Liver (tissue), 9 donors: ENCODE measurements around the gene FKBP5. TPM values are rescaled to one million over a fixed set of nuclear protein-coding genes. Genes with fewer than 3 reads are reported as not detected.

Experiments
- DNase-seq: peaks from one replicate; pipeline ENCODE4 v3.0.0-alpha.2; 2017; ENCODE audit warnings: low spot score
- H3K27ac ChIP-seq, 2 donors: one replicate each; pipeline ENCODE4 v1.7.0; 2013; ENCODE audit warnings: inconsistent platforms in 2 of 2, low read length in 2 of 2, control low read depth in 1 of 2, low read depth in 1 of 2, mild to moderate bottlenecking in 1 of 2
- H3K27me3 ChIP-seq, 4 donors: one replicate each; pipeline versions ENCODE4 v1.6.1 to v1.7.0; 2013; ENCODE audit warnings: low read length in 3 of 4, inconsistent platforms in 1 of 4, mild to moderate bottlenecking in 1 of 4, moderate library complexity in 1 of 4; ENCODE audit not compliant: control insufficient read depth in 4 of 4, insufficient read depth in 4 of 4
- H3K36me3 ChIP-seq, 4 donors: one replicate each; pipeline versions ENCODE4 v1.6.1 to v1.7.0; 2013; ENCODE audit warnings: low read length in 3 of 4, mild to moderate bottlenecking in 3 of 4, low read depth in 1 of 4, moderate library complexity in 1 of 4; ENCODE audit not compliant: control insufficient read depth in 4 of 4, insufficient read depth in 3 of 4
- H3K4me1 ChIP-seq, 4 donors: one replicate each; pipeline versions ENCODE4 v1.6.1 to v1.7.0; 2013; ENCODE audit warnings: low read length in 3 of 4, mild to moderate bottlenecking in 3 of 4, moderate library complexity in 1 of 4; ENCODE audit not compliant: control insufficient read depth in 4 of 4, insufficient read depth in 4 of 4
- H3K4me3 ChIP-seq, 3 donors: one replicate each; pipeline versions ENCODE4 v1.6.1 to v1.7.0; 2013; ENCODE audit warnings: low read length in 3 of 3, control low read depth in 1 of 3, low read depth in 1 of 3, mild to moderate bottlenecking in 1 of 3
- H3K9ac ChIP-seq, 2 donors: one replicate each; pipeline ENCODE4 v1.7.0; 2013; ENCODE audit warnings: low read length in 2 of 2, mild to moderate bottlenecking in 2 of 2, moderate library complexity in 2 of 2, control low read depth in 1 of 2, low read depth in 1 of 2
- H3K9me3 ChIP-seq, 4 donors: one replicate each; pipeline versions ENCODE4 v1.6.1 to v1.7.0; 2013; ENCODE audit warnings: low read length in 3 of 4; ENCODE audit not compliant: control insufficient read depth in 4 of 4
- EGR1 ChIP-seq, 2 donors: IDR thresholded peaks; 2 replicates each; pipeline ENCODE4 v1.6.1; 2016 to 2018; ENCODE audit warnings: antibody characterized with exemption in 2 of 2, low read depth in 2 of 2
- FOXA1 ChIP-seq: IDR thresholded peaks from 2 replicates; pipeline ENCODE4 v1.6.1; 2016; ENCODE audit warnings: antibody characterized with exemption
- FOXA2 ChIP-seq: IDR thresholded peaks from 2 replicates; pipeline ENCODE4 v1.6.1; 2016; ENCODE audit warnings: antibody characterized with exemption
- GABPA ChIP-seq, 2 donors: IDR thresholded peaks in 1 of 2; conservative IDR thresholded peaks in 1 of 2; 2 replicates each; pipeline ENCODE4 v1.6.1; 2016; ENCODE audit warnings: antibody characterized with exemption in 2 of 2, mild to moderate bottlenecking in 1 of 2, moderate library complexity in 1 of 2
- HNF4G ChIP-seq: IDR thresholded peaks from 2 replicates; pipeline ENCODE4 v1.6.1; 2016; ENCODE audit warnings: antibody characterized with exemption
- JUND ChIP-seq, 2 donors: IDR thresholded peaks; 2 replicates each; pipeline ENCODE4 v1.6.1; 2016; ENCODE audit warnings: antibody characterized with exemption in 2 of 2
- NR2F2 ChIP-seq: IDR thresholded peaks from 2 replicates; pipeline ENCODE4 v1.6.1; 2016; ENCODE audit warnings: antibody characterized with exemption
- RAD21 ChIP-seq, 2 donors: IDR thresholded peaks; 2 replicates each; pipeline ENCODE4 v1.6.1; 2016; ENCODE audit warnings: antibody characterized with exemption in 2 of 2, mild to moderate bottlenecking in 2 of 2
- RXRA ChIP-seq, 2 donors: IDR thresholded peaks; 2 replicates each; pipeline ENCODE4 v1.6.1; 2017 to 2018; ENCODE audit warnings: antibody characterized with exemption in 2 of 2, mild to moderate bottlenecking in 1 of 2
- SP1 ChIP-seq: IDR thresholded peaks from 2 replicates; pipeline ENCODE4 v1.6.1; 2018; ENCODE audit warnings: antibody characterized with exemption, mild to moderate bottlenecking
- TAF1 ChIP-seq: conservative IDR thresholded peaks from 2 replicates; pipeline ENCODE4 v1.6.1; 2016; ENCODE audit warnings: antibody characterized with exemption, mild to moderate bottlenecking
- YY1 ChIP-seq: IDR thresholded peaks from 2 replicates; pipeline ENCODE4 v1.6.1; 2016; ENCODE audit warnings: antibody characterized with exemption, mild to moderate bottlenecking
- WGBS: extraction: QIAGEN DNeasy Blood & Tissue Kit; methylation state at CpG from one replicate; pipeline ENCODE4 v1.1.7; 2013; 5-methylcytosine and 5-hydroxymethylcytosine counted together
- polyA plus RNA-seq, 2 donors: library from polyadenylated mRNA; stranded (reverse) in 1 of 2; unstranded in 1 of 2; fragments of 200-250 nt in 1 of 2; fragments of >200 nt in 1 of 2; fragmentation: Nextera tagmentation in 1 of 2; extraction: Ambion mirVana in 1 of 2; gene quantifications; one replicate each; pipeline versions ENCODE4 v1.2.1 to v1.2.3, GENCODE V29; 2013 to 2015
- total RNA-seq, 2 donors: library from RNA; depleted of rRNA; stranded (reverse); fragments of >200 nt; gene quantifications; one replicate each; pipeline ENCODE4 v1.2.3, GENCODE V29; 2014
- TF ChIP-seq, protein P1 (sequence below): IDR thresholded peaks from 2 replicates; pipeline ENCODE4 v1.6.1; 2016; ENCODE audit warnings: antibody characterized with exemption, mild to moderate bottlenecking
- TF ChIP-seq, protein P2 (sequence below): fragments of 150-350 bp; IDR thresholded peaks from 2 replicates; pipeline ENCODE4 v1.5.1; 2017; ENCODE audit warnings: improper control_type of control experiment, low read depth, low read length; ENCODE audit not compliant: missing input control
- TF ChIP-seq, protein P3 (sequence below): IDR thresholded peaks from 2 replicates; pipeline ENCODE4 v1.6.1; 2016; ENCODE audit warnings: antibody characterized with exemption
- TF ChIP-seq, protein P4 (sequence below): IDR thresholded peaks from 2 replicates; pipeline ENCODE4 v1.6.1; 2016; ENCODE audit warnings: antibody characterized with exemption
- donor health status: healthy.
- donor health status: healthy.
- donor health status: healthy.
- donor health status: healthy.
- donor health status: healthy.

FKBP5 gene
- total and polyA plus RNA-seq, 4 donors = 10.3 to 132 (median 63.7) TPM

DNA sequence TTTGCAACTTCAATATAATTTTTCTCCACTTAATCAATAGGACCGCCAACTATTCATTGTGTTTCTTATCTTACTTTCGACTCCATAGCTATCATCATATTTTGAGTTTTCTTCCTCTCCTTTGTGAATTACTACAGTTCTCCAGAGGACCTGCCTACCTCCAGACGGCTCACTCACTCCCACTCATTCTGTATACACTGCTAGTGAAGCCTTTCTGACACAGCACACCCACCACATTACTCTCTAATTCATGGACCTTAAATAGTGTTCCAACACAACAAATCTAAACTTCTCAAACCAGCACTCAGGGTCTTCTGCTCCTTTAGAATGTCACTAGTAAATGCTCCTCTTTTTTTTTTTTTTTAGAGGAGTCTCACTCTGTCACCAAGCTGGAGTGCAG lies 23.8 kb downstream of the FKBP5 start:
- H3K4me1 ChIP-seq = peaks cover 3 to 24% (median 17%) of the 10 kb centered on the region in 4 donors
- H3K27me3 ChIP-seq = no peaks in the 10 kb centered on the region
- H3K9me3 ChIP-seq = no peaks in the 10 kb centered on the region
- DNase-seq = no peak
- no peak overlapping the region for H3K4me3 ChIP-seq
- no peak overlapping the region for H3K27ac ChIP-seq
- TF ChIP-seq YY1 = no peak
- TF ChIP-seq SP1 = no peak
- TF ChIP-seq RXRA (IDR thresholded peaks at IDR 0.05) = no peak
- TF ChIP-seq, protein P1, sequence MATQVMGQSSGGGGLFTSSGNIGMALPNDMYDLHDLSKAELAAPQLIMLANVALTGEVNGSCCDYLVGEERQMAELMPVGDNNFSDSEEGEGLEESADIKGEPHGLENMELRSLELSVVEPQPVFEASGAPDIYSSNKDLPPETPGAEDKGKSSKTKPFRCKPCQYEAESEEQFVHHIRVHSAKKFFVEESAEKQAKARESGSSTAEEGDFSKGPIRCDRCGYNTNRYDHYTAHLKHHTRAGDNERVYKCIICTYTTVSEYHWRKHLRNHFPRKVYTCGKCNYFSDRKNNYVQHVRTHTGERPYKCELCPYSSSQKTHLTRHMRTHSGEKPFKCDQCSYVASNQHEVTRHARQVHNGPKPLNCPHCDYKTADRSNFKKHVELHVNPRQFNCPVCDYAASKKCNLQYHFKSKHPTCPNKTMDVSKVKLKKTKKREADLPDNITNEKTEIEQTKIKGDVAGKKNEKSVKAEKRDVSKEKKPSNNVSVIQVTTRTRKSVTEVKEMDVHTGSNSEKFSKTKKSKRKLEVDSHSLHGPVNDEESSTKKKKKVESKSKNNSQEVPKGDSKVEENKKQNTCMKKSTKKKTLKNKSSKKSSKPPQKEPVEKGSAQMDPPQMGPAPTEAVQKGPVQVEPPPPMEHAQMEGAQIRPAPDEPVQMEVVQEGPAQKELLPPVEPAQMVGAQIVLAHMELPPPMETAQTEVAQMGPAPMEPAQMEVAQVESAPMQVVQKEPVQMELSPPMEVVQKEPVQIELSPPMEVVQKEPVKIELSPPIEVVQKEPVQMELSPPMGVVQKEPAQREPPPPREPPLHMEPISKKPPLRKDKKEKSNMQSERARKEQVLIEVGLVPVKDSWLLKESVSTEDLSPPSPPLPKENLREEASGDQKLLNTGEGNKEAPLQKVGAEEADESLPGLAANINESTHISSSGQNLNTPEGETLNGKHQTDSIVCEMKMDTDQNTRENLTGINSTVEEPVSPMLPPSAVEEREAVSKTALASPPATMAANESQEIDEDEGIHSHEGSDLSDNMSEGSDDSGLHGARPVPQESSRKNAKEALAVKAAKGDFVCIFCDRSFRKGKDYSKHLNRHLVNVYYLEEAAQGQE = no peak
- TF ChIP-seq RAD21 (IDR thresholded peaks at IDR 0.05) = no peak
- TF ChIP-seq, protein P2, sequence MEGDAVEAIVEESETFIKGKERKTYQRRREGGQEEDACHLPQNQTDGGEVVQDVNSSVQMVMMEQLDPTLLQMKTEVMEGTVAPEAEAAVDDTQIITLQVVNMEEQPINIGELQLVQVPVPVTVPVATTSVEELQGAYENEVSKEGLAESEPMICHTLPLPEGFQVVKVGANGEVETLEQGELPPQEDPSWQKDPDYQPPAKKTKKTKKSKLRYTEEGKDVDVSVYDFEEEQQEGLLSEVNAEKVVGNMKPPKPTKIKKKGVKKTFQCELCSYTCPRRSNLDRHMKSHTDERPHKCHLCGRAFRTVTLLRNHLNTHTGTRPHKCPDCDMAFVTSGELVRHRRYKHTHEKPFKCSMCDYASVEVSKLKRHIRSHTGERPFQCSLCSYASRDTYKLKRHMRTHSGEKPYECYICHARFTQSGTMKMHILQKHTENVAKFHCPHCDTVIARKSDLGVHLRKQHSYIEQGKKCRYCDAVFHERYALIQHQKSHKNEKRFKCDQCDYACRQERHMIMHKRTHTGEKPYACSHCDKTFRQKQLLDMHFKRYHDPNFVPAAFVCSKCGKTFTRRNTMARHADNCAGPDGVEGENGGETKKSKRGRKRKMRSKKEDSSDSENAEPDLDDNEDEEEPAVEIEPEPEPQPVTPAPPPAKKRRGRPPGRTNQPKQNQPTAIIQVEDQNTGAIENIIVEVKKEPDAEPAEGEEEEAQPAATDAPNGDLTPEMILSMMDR = no peak
- TF ChIP-seq NR2F2 = no peak
- no peak for TF ChIP-seq TAF1
- no peak for TF ChIP-seq EGR1 (IDR thresholded peaks at IDR 0.05; ENCODE audit: low read depth in 2 of 2)
- TF ChIP-seq GABPA (IDR thresholded peaks at IDR 0.05 in 1 of 2, conservative IDR thresholded peaks at IDR 0.05 in 1 of 2) = no peak
- TF ChIP-seq HNF4G = no peak
- no peak for TF ChIP-seq FOXA1
- TF ChIP-seq, protein P3, sequence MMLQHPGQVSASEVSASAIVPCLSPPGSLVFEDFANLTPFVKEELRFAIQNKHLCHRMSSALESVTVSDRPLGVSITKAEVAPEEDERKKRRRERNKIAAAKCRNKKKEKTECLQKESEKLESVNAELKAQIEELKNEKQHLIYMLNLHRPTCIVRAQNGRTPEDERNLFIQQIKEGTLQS = no peak
- TF ChIP-seq FOXA2 = no peak
- no peaks in the 10 kb centered on the region for H3K36me3 ChIP-seq
- WGBS = 78% methylated on average over 3 of the region's 3 CpGs
- H3K9ac ChIP-seq = no peak overlapping the region

DNA sequence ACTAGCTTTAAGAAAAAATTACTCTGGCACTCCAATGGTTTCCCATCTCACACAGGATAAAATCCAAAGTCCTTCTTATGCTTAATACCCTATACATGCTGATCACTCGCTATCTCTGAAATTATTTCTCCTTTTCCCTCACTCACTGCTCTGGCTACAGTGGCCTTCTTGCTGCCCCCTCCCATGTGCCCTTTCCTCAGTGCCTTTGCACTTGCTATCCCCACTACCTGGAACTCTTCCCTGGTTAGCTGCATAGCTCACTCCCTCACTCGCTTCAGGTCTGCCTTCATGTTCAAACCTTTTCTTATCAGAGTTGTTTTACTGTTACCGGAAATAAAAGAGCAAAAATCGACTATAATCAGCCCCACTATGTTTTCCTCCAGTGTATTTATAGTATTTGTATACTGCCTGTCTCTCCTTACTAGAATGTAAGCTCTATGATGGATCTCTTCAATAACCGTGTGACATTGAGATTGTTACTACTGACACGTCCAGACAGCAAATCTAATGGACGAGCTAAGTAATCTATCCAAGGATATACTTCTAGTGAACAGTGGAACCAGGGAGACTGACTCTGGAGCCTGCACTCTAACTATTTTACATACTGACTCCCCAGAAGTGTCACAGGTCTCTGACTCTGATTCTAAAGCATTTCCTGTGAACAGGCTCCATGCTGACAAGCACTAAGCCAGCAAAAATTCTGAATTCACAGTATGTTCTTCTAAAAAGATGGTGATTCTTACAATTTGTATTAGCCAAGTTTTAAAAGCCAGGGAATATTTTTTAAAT lies 25.1 kb downstream of the FKBP5 start:
- no peak overlapping the region for H3K4me3 ChIP-seq
- no peaks in the 10 kb centered on the region for H3K27me3 ChIP-seq
- 77% methylated on average over 7 of the region's 7 CpGs for WGBS
- no peaks in the 10 kb centered on the region for H3K9me3 ChIP-seq
- peaks cover 3 to 24% (median 7%) of the 10 kb centered on the region in 4 donors for H3K4me1 ChIP-seq
- TF ChIP-seq, protein P3 = no peak
- TF ChIP-seq, protein P4, sequence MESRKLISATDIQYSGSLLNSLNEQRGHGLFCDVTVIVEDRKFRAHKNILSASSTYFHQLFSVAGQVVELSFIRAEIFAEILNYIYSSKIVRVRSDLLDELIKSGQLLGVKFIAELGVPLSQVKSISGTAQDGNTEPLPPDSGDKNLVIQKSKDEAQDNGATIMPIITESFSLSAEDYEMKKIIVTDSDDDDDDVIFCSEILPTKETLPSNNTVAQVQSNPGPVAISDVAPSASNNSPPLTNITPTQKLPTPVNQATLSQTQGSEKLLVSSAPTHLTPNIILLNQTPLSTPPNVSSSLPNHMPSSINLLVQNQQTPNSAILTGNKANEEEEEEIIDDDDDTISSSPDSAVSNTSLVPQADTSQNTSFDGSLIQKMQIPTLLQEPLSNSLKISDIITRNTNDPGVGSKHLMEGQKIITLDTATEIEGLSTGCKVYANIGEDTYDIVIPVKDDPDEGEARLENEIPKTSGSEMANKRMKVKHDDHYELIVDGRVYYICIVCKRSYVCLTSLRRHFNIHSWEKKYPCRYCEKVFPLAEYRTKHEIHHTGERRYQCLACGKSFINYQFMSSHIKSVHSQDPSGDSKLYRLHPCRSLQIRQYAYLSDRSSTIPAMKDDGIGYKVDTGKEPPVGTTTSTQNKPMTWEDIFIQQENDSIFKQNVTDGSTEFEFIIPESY = no peak
- TF ChIP-seq JUND (IDR thresholded peaks at IDR 0.05) = no peak
- no peak for TF ChIP-seq EGR1 (IDR thresholded peaks at IDR 0.05; ENCODE audit: low read depth in 2 of 2)
- no peak for TF ChIP-seq RXRA (IDR thresholded peaks at IDR 0.05)
- TF ChIP-seq SP1 = no peak
- TF ChIP-seq HNF4G = no peak
- no peak overlapping the region for H3K27ac ChIP-seq
- H3K9ac ChIP-seq = no peak overlapping the region
- no peak for DNase-seq
- H3K36me3 ChIP-seq = no peaks in the 10 kb centered on the region
